Stimulated activated CD4-positive, alpha-beta T cell treated with anti-CD3 and anti-CD28 coated beads, Interleukin-2, amount 100 ng/mL, for 24 hours (primary cell): ENCODE data around the gene LIMD2.

ENCODE experiments used
- DNase-seq, 2 donors: peaks; one replicate each; pipeline ENCODE4 v3.0.0-alpha.2; 2020

The LIMD2 gene

GRCh38 chr17:63679214-63679613, 20.7 kb downstream of the LIMD2 start:
- DNase-seq = no peak

GRCh38 chr17:63676584-63676983, 23.3 kb downstream of the LIMD2 start:
- DNase-seq = no peak

GRCh38 chr17:63675607-63676546, 24.0 kb downstream of the LIMD2 start:
- DNase-seq = no peak

GRCh38 chr17:63675231-63675606, 24.7 kb downstream of the LIMD2 start:
- DNase-seq = no peak

- DNase-seq = no peak
Measured at GRCh38 chr17:63672856-63673255, 27.1 kb downstream of the LIMD2 start.

- DNase-seq = no peak
Measured at GRCh38 chr17:63665527-63666214, 34.3 kb downstream of the LIMD2 start.

GRCh38 chr17:63659850-63660249, 40.1 kb downstream of the LIMD2 start:
- no peak for DNase-seq

- DNase-seq = no peak
Measured at GRCh38 chr17:63658366-63658765, 41.6 kb downstream of the LIMD2 start.

- DNase-seq = no peak
Measured at GRCh38 chr17:63657786-63658185, 42.1 kb downstream of the LIMD2 start.

- no peak for DNase-seq
Measured at GRCh38 chr17:63653050-63653449, 46.9 kb downstream of the LIMD2 start.

- DNase-seq = no peak
Measured at GRCh38 chr17:63652106-63652505, 47.8 kb downstream of the LIMD2 start.

GRCh38 chr17:63649813-63650212, 50.1 kb downstream of the LIMD2 start:
- DNase-seq = no peak

- DNase-seq = no peak
Measured at GRCh38 chr17:63647936-63648335, 52.0 kb downstream of the LIMD2 start.

- no peak for DNase-seq
Measured at GRCh38 chr17:63647065-63647725, 52.7 kb downstream of the LIMD2 start.

GRCh38 chr17:63646488-63646806, 53.5 kb downstream of the LIMD2 start:
- DNase-seq = no peak
